Pancreas (tissue), 10 donors: ENCODE measurements around the gene RRAGD. TPM values are rescaled to one million over a fixed set of nuclear protein-coding genes. Genes with fewer than 3 reads are reported as not detected.

ENCODE experiments used
- ATAC-seq, 4 donors: fragments of 200-7000 bp; cut with Tn5 transposase; one replicate each; pipeline versions ENCODE4 v1.8.0 to v1.9.1; 2020; ENCODE audit warnings: mild to moderate bottlenecking in 4 of 4, moderate library complexity in 4 of 4
- DNase-seq, 6 donors: peaks; one replicate each; pipeline ENCODE4 v3.0.0-alpha.2; 2020
- FAIRE-seq: peaks from 2 replicates; lab custom pipeline; 2012; peaks lifted over from hg19 to GRCh38; lab: Jason Lieb, UNC
- H3K27ac ChIP-seq, 4 donors: fragments of 200-600 bp; sonication (generic); 1 replicate in 3 of 4; 2 replicates in 1 of 4; pipeline versions ENCODE4 v1.5.0 to v1.8.0; 2020
- H3K27me3 ChIP-seq, 4 donors: fragments of 200-600 bp; one replicate each; pipeline ENCODE4 v1.8.0; 2021
- H3K36me3 ChIP-seq, 3 donors: fragments of 200-600 bp; sonication (generic) in 1 of 3; one replicate each; pipeline versions ENCODE4 v1.5.0 to v1.8.0; 2020 to 2021
- H3K4me1 ChIP-seq, 3 donors: fragments of 200-600 bp; one replicate each; pipeline ENCODE4 v1.8.0; 2021
- H3K4me3 ChIP-seq, 4 donors: fragments of 200-600 bp; sonication (generic) in 2 of 4; one replicate each; pipeline versions ENCODE4 v1.5.0 to v1.8.0; 2020 to 2021
- H3K9me3 ChIP-seq, 4 donors: fragments of 200-600 bp; one replicate each; pipeline ENCODE4 v1.8.0; 2021
- CTCF ChIP-seq, 4 donors: fragments of 200-600 bp; sonication (generic) in 3 of 4; IDR thresholded peaks; one replicate each; pipeline versions ENCODE4 v1.5.0 to v1.8.0; 2021; ENCODE audit warnings: antibody characterized with exemption in 4 of 4
- WGBS, 2 donors: extraction: QIAGEN DNeasy Blood & Tissue Kit; methylation state at CpG; one replicate each; pipeline ENCODE4 v1.1.7; 2013; 5-methylcytosine and 5-hydroxymethylcytosine counted together
- intact Hi-C, 3 donors: fragments of 100-400 bp; cut with DNase I; formaldehyde crosslinking; loops; one replicate each; pipeline versions ENCODE4 v1.11.1 to v1.14.2; 2022
- polyA plus RNA-seq, 2 donors: library from polyadenylated mRNA; stranded (reverse); fragments of 200-250 nt; gene quantifications; one replicate each; pipeline ENCODE4 v1.2.3, GENCODE V29; 2013
- total RNA-seq, 6 donors: library from RNA; stranded (reverse); fragmentation: NEBNext Ultra II Directional in 4 of 6; extraction: Animal tissue kit (Norgen Biotek cat#: 25700) in 4 of 6; gene quantifications; one replicate each; pipeline versions ENCODE4 v1.2.1 to v1.2.4, GENCODE V29; 2021 to 2023
- donor health status: healthy with polysubstance abuse.
- donor health status: DM: no; HTN: no; CAD: no; lungs with moderate emphysema.
- donor health status: DM: no; HTN: no; CAD: no.
- donor health status: control.
- donor health status: control.
- donor health status: Bipolar disorder and iron deficiency.
- donor health status: DM: yes; HTN: yes; CAD: no.
- donor health status: DM: no; HTN: no; CAD: no.
- donor health status: DM: no; HTN: no; CAD: no.
- donor health status: DM: yes; HTN: yes; CAD: no.

The RRAGD gene
- total and polyA plus RNA-seq, 8 donors = 2.8 to 15.4 (median 10.2) TPM

- FAIRE-seq (no peak), ATAC-seq (no peak), DNase-seq (no peak)
These were observed 60.3 kb downstream of the RRAGD start for GRCh38 chr6:89351671-89352277.

DNA sequence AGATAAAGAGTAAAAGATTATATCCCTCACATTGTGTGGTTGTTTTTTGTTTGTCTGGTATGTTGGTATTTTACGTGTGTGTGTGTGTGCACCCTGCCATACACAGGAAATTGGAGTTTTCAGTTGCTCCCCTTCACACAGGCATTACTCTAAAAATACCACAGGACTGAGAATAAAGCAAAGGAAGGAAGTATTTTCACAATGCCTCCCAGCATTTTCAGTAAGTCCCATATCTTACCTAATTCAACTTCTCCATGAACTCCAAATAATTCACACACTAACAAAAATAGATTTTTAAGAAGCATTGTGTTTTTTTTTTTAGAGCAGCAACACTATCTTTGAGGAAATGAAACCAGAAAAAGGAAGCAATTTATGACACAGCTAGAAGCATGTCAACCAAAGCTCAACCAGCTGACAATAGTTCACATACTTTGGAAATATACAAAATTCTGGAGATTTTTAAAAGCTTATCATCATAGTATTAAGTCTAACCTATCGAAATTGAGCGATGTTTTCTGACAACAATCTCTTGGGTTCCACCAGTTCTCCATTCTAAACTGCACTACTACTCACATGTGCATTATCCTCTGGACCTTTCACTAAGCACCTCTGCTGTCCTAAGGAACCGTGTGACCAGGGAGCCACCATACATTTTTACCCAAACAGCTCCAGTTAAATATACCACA, 61.6 kb downstream of the RRAGD start:
- H3K9me3 ChIP-seq = no peaks in the 10 kb centered on the region
- no peak for TF ChIP-seq CTCF (IDR thresholded peaks at IDR 0.05)
- H3K27me3 ChIP-seq = no peaks in the 10 kb centered on the region
- intact Hi-C loops = no loop called here
- no peak for ATAC-seq
- no peak for FAIRE-seq
- peak overlapping the region in 3 of 4 donors; percentile 60 to 84 (median 64) for H3K4me3 ChIP-seq
- WGBS, 2 donors = 30 to 31% methylated on average over 4 of the region's 4 CpGs
- no peak for DNase-seq
- H3K27ac ChIP-seq = peak overlapping the region in 2 of 4 donors; percentile 97 to 98
- no peaks in the 10 kb centered on the region for H3K36me3 ChIP-seq
- H3K4me1 ChIP-seq = peaks cover 6 to 28% (median 7%) of the 10 kb centered on the region in 3 donors

More at GRCh38 chr6:89351671-89352277, 60.3 kb downstream of the RRAGD start:
- H3K4me3 ChIP-seq = peak overlapping the region; percentile 60 to 84 (median 70)
- H3K27ac ChIP-seq = peak overlapping the region; percentile 96 to 99 (median 98)
- H3K27me3 ChIP-seq = no peaks in the 10 kb centered on the region
- 0 to 1% methylated on average over 12 of the region's 12 CpGs for WGBS, 2 donors
- intact Hi-C loops = no loop called here
- no peak for TF ChIP-seq CTCF (IDR thresholded peaks at IDR 0.05)
- H3K36me3 ChIP-seq = no peaks in the 10 kb centered on the region
- H3K9me3 ChIP-seq = no peaks in the 10 kb centered on the region
- peaks cover 6 to 28% (median 7%) of the 10 kb centered on the region in 3 donors for H3K4me1 ChIP-seq

GRCh38 chr6:89348372-89348771, 63.7 kb downstream of the RRAGD start:
- FAIRE-seq (no peak), ATAC-seq (no peak), DNase-seq (no peak)
- H3K4me3 ChIP-seq = no peak overlapping the region
- no peak for TF ChIP-seq CTCF (IDR thresholded peaks at IDR 0.05)
- intact Hi-C loops = no loop called here
- no peaks in the 10 kb centered on the region for H3K9me3 ChIP-seq
- 97 to 99% methylated on average over 1 of the region's 1 CpG for WGBS, 2 donors
- H3K36me3 ChIP-seq = no peaks in the 10 kb centered on the region
- no peak overlapping the region for H3K27ac ChIP-seq
- peaks cover 6 to 28% (median 7%) of the 10 kb centered on the region in 3 donors for H3K4me1 ChIP-seq
- H3K27me3 ChIP-seq = no peaks in the 10 kb centered on the region

GRCh38 chr6:89347825-89348224, 64.2 kb downstream of the RRAGD start:
- WGBS, 2 donors = 23 to 43% methylated on average over 2 of the region's 2 CpGs
- H3K27ac ChIP-seq = no peak overlapping the region
- no peaks in the 10 kb centered on the region for H3K36me3 ChIP-seq
- H3K27me3 ChIP-seq = no peaks in the 10 kb centered on the region
- TF ChIP-seq CTCF (IDR thresholded peaks at IDR 0.05) = no peak
- DNase-seq = peak in 3 of 6 donors; percentile 17 to 28 (median 21)
- intact Hi-C loops = no loop called here
- no peak for FAIRE-seq
- ATAC-seq = peak in 3 of 4 donors; percentile 2 to 17 (median 5)
- H3K9me3 ChIP-seq = no peaks in the 10 kb centered on the region
- peaks cover 6 to 28% (median 7%) of the 10 kb centered on the region in 3 donors for H3K4me1 ChIP-seq
- H3K4me3 ChIP-seq = no peak overlapping the region

DNA sequence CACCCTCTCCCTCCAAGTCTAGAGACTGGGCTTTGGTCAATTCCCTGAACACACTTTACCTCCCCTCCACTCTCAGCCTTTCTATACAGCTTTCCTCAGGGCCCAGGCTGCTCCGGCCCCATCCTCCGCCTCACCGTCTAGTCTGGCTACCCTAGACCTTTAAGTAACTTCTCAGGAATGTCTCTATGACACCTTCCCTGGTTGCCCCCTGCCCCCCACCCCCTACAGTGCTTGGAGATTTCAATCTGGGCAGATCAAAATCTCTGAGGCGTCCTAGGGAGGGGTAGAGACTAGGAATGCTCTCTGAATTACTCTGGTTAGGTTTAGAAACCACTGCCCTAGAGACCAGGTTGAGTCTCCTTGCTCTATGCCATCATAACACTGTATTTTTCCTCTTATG, 65.6 kb downstream of the RRAGD start:
- Histone ChIP-seq H3K27ac (no peak overlapping the region), H3K4me1 (peaks cover 6 to 27% (median 7%) of the 10 kb centered on the region in 3 donors), H3K27me3 (no peaks in the 10 kb centered on the region), H3K4me3 (no peak overlapping the region), H3K36me3 (peaks cover 0 to 8% (median 0%) of the 10 kb centered on the region in 3 donors), H3K9me3 (no peaks in the 10 kb centered on the region)
- intact Hi-C loops = no loop called here
- no peak for DNase-seq
- no peak for FAIRE-seq
- ATAC-seq = no peak
- WGBS, 2 donors = 91 to 93% methylated on average over 4 of the region's 4 CpGs
- TF ChIP-seq CTCF (IDR thresholded peaks at IDR 0.05) = no peak
